ENCODE measurements around the gene TRIM72. TPM values are rescaled to one million over a fixed set of nuclear protein-coding genes. Genes with fewer than 3 reads are reported as not detected.

The TRIM72 gene
- total RNA-seq, 1 donor from 2014 or later, result 0.91 TPM

DNA sequence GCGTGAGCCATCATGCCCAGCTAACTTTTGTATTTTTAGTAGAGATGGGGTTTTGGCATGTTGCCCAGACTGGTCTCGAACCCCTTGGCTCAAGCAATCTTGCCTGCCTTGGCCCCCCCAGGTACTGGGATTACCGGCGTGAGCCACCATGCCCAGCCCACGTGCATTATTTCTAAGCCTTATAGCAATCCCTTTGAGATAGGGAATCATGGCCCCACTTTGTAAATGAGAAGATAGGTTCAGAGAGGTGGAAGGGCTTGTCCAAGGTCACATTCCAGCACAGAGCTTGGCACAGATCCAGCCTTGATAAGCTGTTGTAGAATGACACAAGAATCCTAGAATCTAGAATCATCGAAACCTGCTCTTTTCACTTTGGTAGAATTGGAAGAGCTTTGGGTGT, 7.1 kb upstream of the TRIM72 start:
- no peak overlapping the region for H3K4me3 ChIP-seq
- H3K4me1 ChIP-seq, result peaks cover 19% of the 10 kb centered on the region
- no peaks in the 10 kb centered on the region for H3K9me3 ChIP-seq (replicated peaks)
- no peak for DNase-seq
- intact Hi-C loops (cut with micrococcal nuclease), result no loop called here
- TF ChIP-seq, protein P1, sequence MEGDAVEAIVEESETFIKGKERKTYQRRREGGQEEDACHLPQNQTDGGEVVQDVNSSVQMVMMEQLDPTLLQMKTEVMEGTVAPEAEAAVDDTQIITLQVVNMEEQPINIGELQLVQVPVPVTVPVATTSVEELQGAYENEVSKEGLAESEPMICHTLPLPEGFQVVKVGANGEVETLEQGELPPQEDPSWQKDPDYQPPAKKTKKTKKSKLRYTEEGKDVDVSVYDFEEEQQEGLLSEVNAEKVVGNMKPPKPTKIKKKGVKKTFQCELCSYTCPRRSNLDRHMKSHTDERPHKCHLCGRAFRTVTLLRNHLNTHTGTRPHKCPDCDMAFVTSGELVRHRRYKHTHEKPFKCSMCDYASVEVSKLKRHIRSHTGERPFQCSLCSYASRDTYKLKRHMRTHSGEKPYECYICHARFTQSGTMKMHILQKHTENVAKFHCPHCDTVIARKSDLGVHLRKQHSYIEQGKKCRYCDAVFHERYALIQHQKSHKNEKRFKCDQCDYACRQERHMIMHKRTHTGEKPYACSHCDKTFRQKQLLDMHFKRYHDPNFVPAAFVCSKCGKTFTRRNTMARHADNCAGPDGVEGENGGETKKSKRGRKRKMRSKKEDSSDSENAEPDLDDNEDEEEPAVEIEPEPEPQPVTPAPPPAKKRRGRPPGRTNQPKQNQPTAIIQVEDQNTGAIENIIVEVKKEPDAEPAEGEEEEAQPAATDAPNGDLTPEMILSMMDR (IDR thresholded peaks at IDR 0.05; ENCODE audit: borderline replicate concordance), result no peak
- peaks cover 27% of the 10 kb centered on the region for H3K27me3 ChIP-seq (ENCODE audit: low read depth)
- H3K27ac ChIP-seq (replicated peaks), result no peak overlapping the region
- H3K36me3 ChIP-seq, result no peaks in the 10 kb centered on the region

DNA sequence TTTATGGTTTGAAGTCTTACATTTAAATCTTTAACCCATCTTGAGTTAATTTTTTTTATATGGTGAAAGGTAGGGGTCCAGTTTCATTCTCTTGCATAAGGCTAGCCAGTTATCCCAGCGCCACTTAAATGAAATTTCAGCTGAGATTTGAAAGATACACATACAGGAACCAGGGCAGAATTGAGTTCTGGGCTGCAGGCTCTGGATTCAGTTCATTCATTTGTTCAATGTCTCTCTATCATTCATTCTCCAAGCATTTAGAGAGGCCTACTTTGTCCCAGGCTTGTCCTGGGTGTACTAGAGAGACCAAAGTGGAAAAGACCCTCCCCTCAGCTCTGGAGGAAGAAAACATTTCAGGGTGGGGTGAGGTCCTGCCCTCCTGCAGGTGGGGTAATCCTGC, 577 bp upstream of the TRIM72 start:
- H3K36me3 ChIP-seq, result no peaks in the 10 kb centered on the region
- DNase-seq, result no peak
- H3K4me1 ChIP-seq, result peaks cover 27% of the 10 kb centered on the region
- H3K27ac ChIP-seq (replicated peaks), result no peak overlapping the region
- H3K4me3 ChIP-seq, result no peak overlapping the region
- TF ChIP-seq, protein P1 (IDR thresholded peaks at IDR 0.05; ENCODE audit: borderline replicate concordance), result no peak
- intact Hi-C loops (cut with micrococcal nuclease), result no loop called here
- no peaks in the 10 kb centered on the region for H3K9me3 ChIP-seq (replicated peaks)
- peaks cover 52% of the 10 kb centered on the region for H3K27me3 ChIP-seq (ENCODE audit: low read depth)

- DNase-seq, result no peak
- intact Hi-C loops (cut with micrococcal nuclease), result no loop called here
- Histone ChIP-seq H3K9me3 (replicated peaks) (no peaks in the 10 kb centered on the region), H3K4me3 (peak overlapping the region; percentile 71), H3K27ac (replicated peaks) (no peak overlapping the region), H3K4me1 (peaks cover 27% of the 10 kb centered on the region), H3K27me3 (ENCODE audit: low read depth) (peaks cover 53% of the 10 kb centered on the region), H3K36me3 (no peaks in the 10 kb centered on the region)
- TF ChIP-seq, protein P1 (IDR thresholded peaks at IDR 0.05; ENCODE audit: borderline replicate concordance), result no peak
Measured at GRCh38 chr16:31214708-31215286, 878 bp downstream of the TRIM72 start.

DNA sequence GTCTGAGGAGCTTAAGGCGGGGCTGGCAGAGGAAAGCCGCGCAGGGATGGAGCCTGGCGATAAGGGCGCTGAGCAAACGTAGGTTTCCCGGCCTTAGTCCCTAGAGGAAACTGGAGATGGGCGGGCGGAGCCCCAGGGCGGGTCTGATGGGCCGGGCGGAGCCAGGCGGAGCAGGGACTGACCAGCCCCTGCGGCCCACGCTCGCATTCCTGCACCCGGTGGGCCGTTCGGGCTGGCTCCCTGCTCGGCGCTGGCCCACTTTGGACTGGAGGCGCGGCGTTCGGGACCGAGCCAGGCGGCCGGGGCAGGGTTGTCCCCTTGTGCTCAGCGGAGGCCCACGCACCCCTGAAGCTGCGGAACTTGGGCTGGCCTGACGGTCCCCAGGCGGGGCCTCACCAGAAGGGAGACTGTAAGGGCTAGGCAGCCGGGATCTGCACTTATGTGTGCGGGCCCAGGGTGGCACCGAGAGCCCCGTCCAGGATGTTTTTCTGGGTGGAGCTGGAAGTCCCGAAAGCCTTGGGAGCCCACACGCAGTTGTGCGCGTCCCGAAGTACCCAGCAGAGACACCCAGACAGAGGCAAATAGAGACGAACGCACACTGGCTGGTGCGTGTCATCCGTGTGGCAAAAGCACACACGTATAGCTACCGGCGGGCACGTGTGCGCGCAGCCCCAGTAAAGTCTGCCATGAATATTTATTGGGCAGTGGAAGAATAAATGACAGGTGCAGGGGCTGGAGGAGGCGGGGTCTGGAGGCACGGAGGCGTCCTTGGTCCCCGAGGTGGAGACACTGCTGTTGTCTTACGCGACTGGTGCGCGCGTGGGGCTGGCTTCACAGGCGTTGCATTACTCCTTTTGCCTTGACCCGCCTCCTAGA, 1.6 kb downstream of the TRIM72 start:
- intact Hi-C loops (cut with micrococcal nuclease), result no loop called here
- Histone ChIP-seq H3K9me3 (replicated peaks) (no peaks in the 10 kb centered on the region), H3K36me3 (no peaks in the 10 kb centered on the region), H3K4me3 (peak overlapping the region; percentile 71), H3K27me3 (ENCODE audit: low read depth) (peaks cover 60% of the 10 kb centered on the region), H3K4me1 (peaks cover 27% of the 10 kb centered on the region), H3K27ac (replicated peaks) (no peak overlapping the region)
- DNase-seq, result peak; percentile 62
- TF ChIP-seq, protein P1 (IDR thresholded peaks at IDR 0.05; ENCODE audit: borderline replicate concordance), result no peak

GRCh38 chr16:31216422-31217135, 2.7 kb downstream of the TRIM72 start, which contains the start of gene PYDC1:
PYDC1 (minus strand) TSS chr16:31217135; CDS start chr16:31217028, 107 bp downstream.
- TF ChIP-seq, protein P1 (IDR thresholded peaks at IDR 0.05; ENCODE audit: borderline replicate concordance), result no peak
- no peak within 1 kb of the TSS for H3K27ac ChIP-seq (replicated peaks)
- H3K27me3 ChIP-seq (ENCODE audit: low read depth), result peaks cover 64% of the 10 kb centered on the region
- intact Hi-C loops (cut with micrococcal nuclease), result no loop called here
- no peaks in the 10 kb centered on the region for H3K9me3 ChIP-seq (replicated peaks)
- DNase-seq, result no peak
- H3K4me1 ChIP-seq, result peaks cover 27% of the 10 kb centered on the region
- H3K4me3 ChIP-seq, result peak within 1 kb of the TSS; percentile 71
- H3K36me3 ChIP-seq, result no peaks in the 10 kb centered on the region
